ENCODE results near the gene PABPN1. TPM values are rescaled to one million over a fixed set of nuclear protein-coding genes. Genes with fewer than 3 reads are reported as not detected.

Gene PABPN1
- total and polyA plus RNA-seq, 2 of the 13 experiments (the other 11 are each of a cell fraction or from before 2014, with no cell fraction given), result 233 to 524 TPM

DNA sequence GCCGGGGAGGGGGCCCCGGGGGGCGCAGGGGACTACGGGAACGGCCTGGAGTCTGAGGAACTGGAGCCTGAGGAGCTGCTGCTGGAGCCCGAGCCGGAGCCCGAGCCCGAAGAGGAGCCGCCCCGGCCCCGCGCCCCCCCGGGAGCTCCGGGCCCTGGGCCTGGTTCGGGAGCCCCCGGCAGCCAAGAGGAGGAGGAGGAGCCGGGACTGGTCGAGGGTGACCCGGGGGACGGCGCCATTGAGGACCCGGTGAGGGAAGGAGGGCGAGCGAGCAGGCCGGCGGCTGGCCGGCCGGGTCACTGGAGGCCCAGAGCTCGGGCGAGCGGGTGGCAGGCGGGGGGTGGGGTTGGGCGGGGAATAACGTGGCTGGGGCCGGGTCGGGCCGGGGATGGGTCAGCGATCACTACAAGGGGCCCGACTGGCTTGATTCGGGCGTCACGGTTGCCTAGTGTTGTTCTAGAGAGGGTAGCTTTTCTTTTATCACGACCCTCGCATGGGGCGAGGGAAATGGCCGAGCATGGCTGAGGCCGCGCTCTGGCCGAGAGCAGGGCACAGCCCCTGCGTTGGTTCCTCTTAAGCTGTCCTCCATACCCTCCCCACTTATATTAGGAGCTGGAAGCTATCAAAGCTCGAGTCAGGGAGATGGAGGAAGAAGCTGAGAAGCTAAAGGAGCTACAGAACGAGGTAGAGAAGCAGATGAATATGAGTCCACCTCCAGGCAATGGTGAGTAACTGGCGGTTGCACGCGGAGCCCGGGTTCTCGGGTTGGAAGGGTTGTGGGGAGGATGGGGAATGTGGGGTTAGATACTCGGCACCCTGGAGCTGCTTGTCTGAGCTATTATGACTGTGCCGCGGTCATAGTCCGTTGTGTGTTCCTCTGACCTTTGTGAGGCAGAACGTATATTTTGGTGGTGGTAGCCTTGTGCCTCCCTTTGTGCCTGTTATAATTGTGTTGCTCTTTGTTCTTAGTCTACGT, 603 bp downstream of the PABPN1 start (continued):
- peak; percentile 95; the same call in 1 of the 2 replicates for TF ChIP-seq MAF1 (CRISPR knock-in tag; IDR thresholded peaks at IDR 0.05; ENCODE audit: borderline replicate concordance)
- peak; percentile 88 for TF ChIP-seq RBM22 (optimal IDR thresholded peaks at IDR 0.05; ENCODE audit: low read length)
- no peak for TF ChIP-seq HMG20A (CRISPR knock-in tag; IDR thresholded peaks at IDR 0.05; ENCODE audit: borderline replicate concordance)
- TF ChIP-seq TSC22D2 (CRISPR knock-in tag; IDR thresholded peaks at IDR 0.05; ENCODE audit: borderline replicate concordance), result peak; percentile 22; the same call in 1 of the 2 replicates
- TF ChIP-seq PHF5A (CRISPR knock-in tag; IDR thresholded peaks at IDR 0.05; ENCODE audit: low read depth, unreplicated experiment), result peak; percentile 20
- TF ChIP-seq ZNF607 (CRISPR knock-in tag; IDR thresholded peaks at IDR 0.05; ENCODE audit: borderline replicate concordance), result no peak; the same call in none of the 2 replicates
- TF ChIP-seq ZSCAN22 (CRISPR knock-in tag; IDR thresholded peaks at IDR 0.05), result no peak
- no peak for TF ChIP-seq NFIC (IDR thresholded peaks at IDR 0.05; ENCODE audit: low read length)
- peak; percentile 29 for TF ChIP-seq CBX1 (IDR thresholded peaks at IDR 0.05; ENCODE audit: low read depth)
- TF ChIP-seq ZNF850 (CRISPR knock-in tag; conservative IDR thresholded peaks at IDR 0.05), result no peak
- TF ChIP-seq, protein P1, sequence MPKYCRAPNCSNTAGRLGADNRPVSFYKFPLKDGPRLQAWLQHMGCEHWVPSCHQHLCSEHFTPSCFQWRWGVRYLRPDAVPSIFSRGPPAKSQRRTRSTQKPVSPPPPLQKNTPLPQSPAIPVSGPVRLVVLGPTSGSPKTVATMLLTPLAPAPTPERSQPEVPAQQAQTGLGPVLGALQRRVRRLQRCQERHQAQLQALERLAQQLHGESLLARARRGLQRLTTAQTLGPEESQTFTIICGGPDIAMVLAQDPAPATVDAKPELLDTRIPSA (CRISPR knock-in tag; IDR thresholded peaks at IDR 0.05; ENCODE audit: borderline replicate concordance), result no peak; the same call in 1 of the 2 replicates
- peak; percentile 45 for TF ChIP-seq POLR2AphosphoS5 (IDR thresholded peaks at IDR 0.05; ENCODE audit: low read depth, low read length)
- TF ChIP-seq NONO (IDR thresholded peaks at IDR 0.05), result no peak
- no peak; the same call in none of the 2 replicates for TF ChIP-seq NONO (CRISPR knock-in tag; conservative IDR thresholded peaks at IDR 0.05)
- TF ChIP-seq ZNF75D (CRISPR knock-in tag; IDR thresholded peaks at IDR 0.05; ENCODE audit: borderline replicate concordance), result 0 out of 2 replicates have a peak, but pooled peaks have one; percentile 23
- TF ChIP-seq IRF2 (CRISPR knock-in tag; IDR thresholded peaks at IDR 0.05), result peak; percentile 28
- TF ChIP-seq KDM5A (IDR thresholded peaks at IDR 0.05; ENCODE audit: borderline replicate concordance, low read length), result peak; percentile 72
- TF ChIP-seq DPF2 (CRISPR knock-in tag; IDR thresholded peaks at IDR 0.05; ENCODE audit: borderline replicate concordance, low read depth), result no peak
- TF ChIP-seq ZNF546 (CRISPR knock-in tag; conservative IDR thresholded peaks at IDR 0.05), result peak; percentile 59; the same call in 1 of the 2 replicates
- TF ChIP-seq, protein P2, sequence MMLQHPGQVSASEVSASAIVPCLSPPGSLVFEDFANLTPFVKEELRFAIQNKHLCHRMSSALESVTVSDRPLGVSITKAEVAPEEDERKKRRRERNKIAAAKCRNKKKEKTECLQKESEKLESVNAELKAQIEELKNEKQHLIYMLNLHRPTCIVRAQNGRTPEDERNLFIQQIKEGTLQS (CRISPR knock-in tag; IDR thresholded peaks at IDR 0.05), result no peak
- TF ChIP-seq ZBTB1 (CRISPR knock-in tag; IDR thresholded peaks at IDR 0.05; ENCODE audit: borderline replicate concordance), result peak; percentile 84; the same call in 1 of the 2 replicates
- peak; percentile 36; the same call in 1 of the 2 replicates for TF ChIP-seq ZNF256 (CRISPR knock-in tag; conservative IDR thresholded peaks at IDR 0.05)
- no peak for TF ChIP-seq FOXP1 (IDR thresholded peaks at IDR 0.05)
- no peak for TF ChIP-seq FOXP1 (CRISPR knock-in tag; IDR thresholded peaks at IDR 0.05)
- 0 out of 2 replicates have a peak, but pooled peaks have one; percentile 71 for TF ChIP-seq ZNF30 (CRISPR knock-in tag; IDR thresholded peaks at IDR 0.05)
- TF ChIP-seq MED13 (CRISPR knock-in tag; IDR thresholded peaks at IDR 0.05), result 0 out of 2 replicates have a peak, but pooled peaks have one; percentile 52
- TF ChIP-seq, protein P3, sequence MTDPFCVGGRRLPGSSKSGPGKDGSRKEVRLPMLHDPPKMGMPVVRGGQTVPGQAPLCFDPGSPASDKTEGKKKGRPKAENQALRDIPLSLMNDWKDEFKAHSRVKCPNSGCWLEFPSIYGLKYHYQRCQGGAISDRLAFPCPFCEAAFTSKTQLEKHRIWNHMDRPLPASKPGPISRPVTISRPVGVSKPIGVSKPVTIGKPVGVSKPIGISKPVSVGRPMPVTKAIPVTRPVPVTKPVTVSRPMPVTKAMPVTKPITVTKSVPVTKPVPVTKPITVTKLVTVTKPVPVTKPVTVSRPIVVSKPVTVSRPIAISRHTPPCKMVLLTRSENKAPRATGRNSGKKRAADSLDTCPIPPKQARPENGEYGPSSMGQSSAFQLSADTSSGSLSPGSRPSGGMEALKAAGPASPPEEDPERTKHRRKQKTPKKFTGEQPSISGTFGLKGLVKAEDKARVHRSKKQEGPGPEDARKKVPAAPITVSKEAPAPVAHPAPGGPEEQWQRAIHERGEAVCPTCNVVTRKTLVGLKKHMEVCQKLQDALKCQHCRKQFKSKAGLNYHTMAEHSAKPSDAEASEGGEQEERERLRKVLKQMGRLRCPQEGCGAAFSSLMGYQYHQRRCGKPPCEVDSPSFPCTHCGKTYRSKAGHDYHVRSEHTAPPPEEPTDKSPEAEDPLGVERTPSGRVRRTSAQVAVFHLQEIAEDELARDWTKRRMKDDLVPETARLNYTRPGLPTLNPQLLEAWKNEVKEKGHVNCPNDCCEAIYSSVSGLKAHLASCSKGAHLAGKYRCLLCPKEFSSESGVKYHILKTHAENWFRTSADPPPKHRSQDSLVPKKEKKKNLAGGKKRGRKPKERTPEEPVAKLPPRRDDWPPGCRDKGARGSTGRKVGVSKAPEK (CRISPR knock-in tag; IDR thresholded peaks at IDR 0.05; ENCODE audit: borderline replicate concordance), result peak; percentile 90; the same call in 1 of the 2 replicates
- peak; percentile 52 for TF ChIP-seq HDAC1 (CRISPR knock-in tag; IDR thresholded peaks at IDR 0.05)
